ENCODE measurements around the gene EML4. TPM values are rescaled to one million over a fixed set of nuclear protein-coding genes. Genes with fewer than 3 reads are reported as not detected.

The EML4 gene
- total and polyA plus RNA-seq, 2 of the 13 experiments (the other 11 are each of a cell fraction or from before 2014, with no cell fraction given) = 243 to 476 TPM

GRCh38 chr2:42342795-42343241 is 173.7 kb downstream of the EML4 start (continued):
- TF ChIP-seq, protein P1, sequence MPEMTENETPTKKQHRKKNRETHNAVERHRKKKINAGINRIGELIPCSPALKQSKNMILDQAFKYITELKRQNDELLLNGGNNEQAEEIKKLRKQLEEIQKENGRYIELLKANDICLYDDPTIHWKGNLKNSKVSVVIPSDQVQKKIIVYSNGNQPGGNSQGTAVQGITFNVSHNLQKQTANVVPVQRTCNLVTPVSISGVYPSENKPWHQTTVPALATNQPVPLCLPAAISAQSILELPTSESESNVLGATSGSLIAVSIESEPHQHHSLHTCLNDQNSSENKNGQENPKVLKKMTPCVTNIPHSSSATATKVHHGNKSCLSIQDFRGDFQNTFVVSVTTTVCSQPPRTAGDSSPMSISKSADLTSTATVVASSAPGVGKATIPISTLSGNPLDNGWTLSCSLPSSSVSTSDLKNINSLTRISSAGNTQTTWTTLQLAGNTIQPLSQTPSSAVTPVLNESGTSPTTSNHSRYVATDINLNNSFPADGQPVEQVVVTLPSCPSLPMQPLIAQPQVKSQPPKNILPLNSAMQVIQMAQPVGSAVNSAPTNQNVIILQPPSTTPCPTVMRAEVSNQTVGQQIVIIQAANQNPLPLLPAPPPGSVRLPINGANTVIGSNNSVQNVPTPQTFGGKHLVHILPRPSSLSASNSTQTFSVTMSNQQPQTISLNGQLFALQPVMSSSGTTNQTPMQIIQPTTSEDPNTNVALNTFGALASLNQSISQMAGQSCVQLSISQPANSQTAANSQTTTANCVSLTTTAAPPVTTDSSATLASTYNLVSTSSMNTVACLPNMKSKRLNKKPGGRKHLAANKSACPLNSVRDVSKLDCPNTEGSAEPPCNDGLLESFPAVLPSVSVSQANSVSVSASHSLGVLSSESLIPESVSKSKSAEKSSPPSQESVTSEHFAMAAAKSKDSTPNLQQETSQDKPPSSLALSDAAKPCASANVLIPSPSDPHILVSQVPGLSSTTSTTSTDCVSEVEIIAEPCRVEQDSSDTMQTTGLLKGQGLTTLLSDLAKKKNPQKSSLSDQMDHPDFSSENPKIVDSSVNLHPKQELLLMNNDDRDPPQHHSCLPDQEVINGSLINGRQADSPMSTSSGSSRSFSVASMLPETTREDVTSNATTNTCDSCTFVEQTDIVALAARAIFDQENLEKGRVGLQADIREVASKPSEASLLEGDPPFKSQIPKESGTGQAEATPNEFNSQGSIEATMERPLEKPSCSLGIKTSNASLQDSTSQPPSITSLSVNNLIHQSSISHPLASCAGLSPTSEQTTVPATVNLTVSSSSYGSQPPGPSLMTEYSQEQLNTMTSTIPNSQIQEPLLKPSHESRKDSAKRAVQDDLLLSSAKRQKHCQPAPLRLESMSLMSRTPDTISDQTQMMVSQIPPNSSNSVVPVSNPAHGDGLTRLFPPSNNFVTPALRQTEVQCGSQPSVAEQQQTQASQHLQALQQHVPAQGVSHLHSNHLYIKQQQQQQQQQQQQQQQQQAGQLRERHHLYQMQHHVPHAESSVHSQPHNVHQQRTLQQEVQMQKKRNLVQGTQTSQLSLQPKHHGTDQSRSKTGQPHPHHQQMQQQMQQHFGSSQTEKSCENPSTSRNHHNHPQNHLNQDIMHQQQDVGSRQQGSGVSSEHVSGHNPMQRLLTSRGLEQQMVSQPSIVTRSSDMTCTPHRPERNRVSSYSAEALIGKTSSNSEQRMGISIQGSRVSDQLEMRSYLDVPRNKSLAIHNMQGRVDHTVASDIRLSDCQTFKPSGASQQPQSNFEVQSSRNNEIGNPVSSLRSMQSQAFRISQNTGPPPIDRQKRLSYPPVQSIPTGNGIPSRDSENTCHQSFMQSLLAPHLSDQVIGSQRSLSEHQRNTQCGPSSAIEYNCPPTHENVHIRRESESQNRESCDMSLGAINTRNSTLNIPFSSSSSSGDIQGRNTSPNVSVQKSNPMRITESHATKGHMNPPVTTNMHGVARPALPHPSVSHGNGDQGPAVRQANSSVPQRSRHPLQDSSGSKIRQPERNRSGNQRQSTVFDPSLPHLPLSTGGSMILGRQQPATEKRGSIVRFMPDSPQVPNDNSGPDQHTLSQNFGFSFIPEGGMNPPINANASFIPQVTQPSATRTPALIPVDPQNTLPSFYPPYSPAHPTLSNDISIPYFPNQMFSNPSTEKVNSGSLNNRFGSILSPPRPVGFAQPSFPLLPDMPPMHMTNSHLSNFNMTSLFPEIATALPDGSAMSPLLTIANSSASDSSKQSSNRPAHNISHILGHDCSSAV (CRISPR knock-in tag; IDR thresholded peaks at IDR 0.05; ENCODE audit: borderline replicate concordance) = no peak
- peak; percentile 78 for TF ChIP-seq SRSF4 (IDR thresholded peaks at IDR 0.05; ENCODE audit: low read depth, low read length, poor library complexity, severe bottlenecking)
- 0 out of 2 replicates have a peak, but pooled peaks have one; percentile 37 for TF ChIP-seq ZNF670 (CRISPR knock-in tag; IDR thresholded peaks at IDR 0.05; ENCODE audit: borderline replicate concordance)
- TF ChIP-seq ZNF18 (CRISPR knock-in tag; IDR thresholded peaks at IDR 0.05; ENCODE audit: insufficient replicate concordance) = no peak
- no peak for TF ChIP-seq ZNF318 (CRISPR knock-in tag; IDR thresholded peaks at IDR 0.05)
- TF ChIP-seq HNRNPL (IDR thresholded peaks at IDR 0.05; ENCODE audit: low read depth, low read length) = no peak
- no peak for TF ChIP-seq PHF5A (CRISPR knock-in tag; IDR thresholded peaks at IDR 0.05; ENCODE audit: low read depth, unreplicated experiment)
- no peak for TF ChIP-seq SP4 (CRISPR knock-in tag; IDR thresholded peaks at IDR 0.05)
- no peak for TF ChIP-seq ARID2 (CRISPR knock-in tag; IDR thresholded peaks at IDR 0.05; ENCODE audit: borderline replicate concordance)
- TF ChIP-seq, protein P2, sequence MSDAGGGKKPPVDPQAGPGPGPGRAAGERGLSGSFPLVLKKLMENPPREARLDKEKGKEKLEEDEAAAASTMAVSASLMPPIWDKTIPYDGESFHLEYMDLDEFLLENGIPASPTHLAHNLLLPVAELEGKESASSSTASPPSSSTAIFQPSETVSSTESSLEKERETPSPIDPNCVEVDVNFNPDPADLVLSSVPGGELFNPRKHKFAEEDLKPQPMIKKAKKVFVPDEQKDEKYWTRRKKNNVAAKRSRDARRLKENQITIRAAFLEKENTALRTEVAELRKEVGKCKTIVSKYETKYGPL (CRISPR knock-in tag; IDR thresholded peaks at IDR 0.05) = no peak

All from HepG2 (cell line).